Fibroblast of villous mesenchyme (primary cell): ENCODE measurements around the gene CHRNA9. TPM values are rescaled to one million over a fixed set of nuclear protein-coding genes. Genes with fewer than 3 reads are reported as not detected.

Experiments
- DNase-seq: peaks from one replicate; pipeline ENCODE4 v3.0.0-alpha.2; 2010; ENCODE audit warnings: low read depth
- H3K4me3 ChIP-seq: 2 replicates; pipeline ENCODE4 v1.5.1; 2011; ENCODE audit warnings: low read depth, mild to moderate bottlenecking, low read length
- total RNA-seq: library from RNA; depleted of rRNA; stranded (reverse); fragments of >200 nt; gene quantifications from 2 replicates; pipeline ENCODE4 v1.2.3, GENCODE V29; 2012
- TF ChIP-seq, protein P1 (sequence below): IDR thresholded peaks from 2 replicates; pipeline ENCODE4 v1.5.1; 2012; ENCODE audit warnings: low read depth, mild to moderate bottlenecking, low read length; ENCODE audit not compliant: insufficient read depth

The CHRNA9 gene
- total RNA-seq, 1 donor, result not detected

DNA sequence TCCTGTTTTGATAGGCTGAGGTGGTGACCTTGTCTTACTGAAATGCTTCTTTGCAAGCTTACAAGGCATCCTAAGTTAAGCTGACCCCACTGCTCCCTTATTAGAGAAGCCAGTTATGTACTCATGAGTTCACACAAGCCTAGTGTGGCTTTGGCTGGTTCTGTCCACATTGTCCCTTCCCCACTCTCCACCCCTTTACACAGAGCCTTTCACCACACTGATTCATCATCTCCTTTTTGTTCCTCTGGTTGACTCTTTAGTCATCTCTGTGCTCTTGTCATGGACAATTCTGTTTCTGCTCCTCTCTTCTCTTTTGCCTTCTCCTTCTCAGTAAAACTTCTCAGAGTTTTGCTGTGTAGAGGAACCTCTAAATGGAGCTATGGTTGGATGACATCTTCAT is 4.9 kb downstream of the CHRNA9 start:
- no peak overlapping the region for H3K4me3 ChIP-seq
- TF ChIP-seq, protein P1, sequence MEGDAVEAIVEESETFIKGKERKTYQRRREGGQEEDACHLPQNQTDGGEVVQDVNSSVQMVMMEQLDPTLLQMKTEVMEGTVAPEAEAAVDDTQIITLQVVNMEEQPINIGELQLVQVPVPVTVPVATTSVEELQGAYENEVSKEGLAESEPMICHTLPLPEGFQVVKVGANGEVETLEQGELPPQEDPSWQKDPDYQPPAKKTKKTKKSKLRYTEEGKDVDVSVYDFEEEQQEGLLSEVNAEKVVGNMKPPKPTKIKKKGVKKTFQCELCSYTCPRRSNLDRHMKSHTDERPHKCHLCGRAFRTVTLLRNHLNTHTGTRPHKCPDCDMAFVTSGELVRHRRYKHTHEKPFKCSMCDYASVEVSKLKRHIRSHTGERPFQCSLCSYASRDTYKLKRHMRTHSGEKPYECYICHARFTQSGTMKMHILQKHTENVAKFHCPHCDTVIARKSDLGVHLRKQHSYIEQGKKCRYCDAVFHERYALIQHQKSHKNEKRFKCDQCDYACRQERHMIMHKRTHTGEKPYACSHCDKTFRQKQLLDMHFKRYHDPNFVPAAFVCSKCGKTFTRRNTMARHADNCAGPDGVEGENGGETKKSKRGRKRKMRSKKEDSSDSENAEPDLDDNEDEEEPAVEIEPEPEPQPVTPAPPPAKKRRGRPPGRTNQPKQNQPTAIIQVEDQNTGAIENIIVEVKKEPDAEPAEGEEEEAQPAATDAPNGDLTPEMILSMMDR, result no peak
- no peak for DNase-seq

DNA sequence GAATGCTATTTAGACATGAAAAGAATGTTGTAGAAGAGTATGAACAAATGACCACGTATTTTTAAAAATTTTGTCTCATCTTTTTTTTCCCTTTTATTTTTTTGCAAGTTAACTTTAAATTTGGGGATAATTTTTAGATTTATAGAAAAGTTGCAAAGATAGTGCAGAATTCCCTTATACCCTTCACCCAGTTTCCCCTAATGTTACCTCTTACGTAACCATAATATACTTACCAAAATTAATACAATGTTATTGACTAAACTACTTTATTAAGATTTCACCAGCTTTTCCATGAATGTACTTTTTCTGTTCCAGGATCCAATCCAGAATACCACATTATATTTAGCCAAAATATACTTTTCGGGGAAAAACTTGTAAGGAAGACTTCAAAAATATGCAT is 12.3 kb downstream of the CHRNA9 start:
- TF ChIP-seq, protein P1, result no peak
- H3K4me3 ChIP-seq, result no peak overlapping the region
- no peak for DNase-seq

DNA sequence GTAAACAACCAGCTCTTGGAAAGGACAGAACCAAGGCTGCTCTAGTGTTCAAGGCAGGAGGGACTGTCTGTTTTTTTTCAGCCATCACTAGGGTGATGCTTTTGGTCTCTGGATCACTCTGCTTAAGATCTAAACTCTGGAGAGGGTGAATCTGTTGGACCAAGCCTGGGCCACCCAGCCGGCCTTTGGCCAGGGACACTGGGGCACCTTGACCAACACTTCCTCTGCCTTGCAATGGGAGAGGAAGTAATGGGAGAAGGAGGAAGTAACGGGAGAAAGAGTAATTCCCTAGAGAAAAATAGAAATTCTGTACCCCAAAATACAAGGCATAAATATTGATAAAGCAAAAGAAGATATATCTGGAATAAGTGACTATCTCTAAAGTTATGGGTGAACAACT is 12.9 kb downstream of the CHRNA9 start:
- no peak overlapping the region for H3K4me3 ChIP-seq
- TF ChIP-seq, protein P1, result no peak
- no peak for DNase-seq

DNA sequence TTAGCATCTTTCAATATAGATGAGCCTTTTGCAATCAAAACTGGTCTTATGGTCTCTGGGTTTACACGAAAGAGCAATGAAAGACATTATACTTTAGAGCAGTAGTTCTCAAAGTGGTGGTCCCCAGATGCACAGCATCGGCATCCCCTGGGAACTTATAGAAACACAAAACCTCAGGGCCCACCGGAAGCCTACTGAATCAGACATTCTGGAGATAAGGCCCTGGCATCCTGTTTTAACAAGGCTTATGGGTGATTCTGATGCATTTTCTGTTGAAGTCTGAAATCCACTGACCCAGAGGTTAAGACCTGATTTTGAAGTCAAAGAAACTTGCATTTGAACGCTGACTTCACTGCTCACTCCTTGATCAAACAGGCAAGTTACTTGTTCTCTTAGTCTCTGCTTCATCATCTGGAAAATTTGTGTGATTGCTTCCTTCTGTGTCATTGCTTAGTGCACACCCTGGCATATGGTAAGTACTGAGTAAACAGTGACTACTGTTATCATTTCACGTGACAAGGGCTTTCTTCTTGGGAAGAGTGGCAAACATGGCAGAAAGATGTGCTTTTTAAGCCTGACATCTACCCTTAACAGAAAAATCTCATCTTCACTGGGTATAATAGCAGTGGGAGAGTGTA is 14.5 kb downstream of the CHRNA9 start:
- no peak overlapping the region for H3K4me3 ChIP-seq
- DNase-seq, result no peak
- TF ChIP-seq, protein P1, result no peak

DNA sequence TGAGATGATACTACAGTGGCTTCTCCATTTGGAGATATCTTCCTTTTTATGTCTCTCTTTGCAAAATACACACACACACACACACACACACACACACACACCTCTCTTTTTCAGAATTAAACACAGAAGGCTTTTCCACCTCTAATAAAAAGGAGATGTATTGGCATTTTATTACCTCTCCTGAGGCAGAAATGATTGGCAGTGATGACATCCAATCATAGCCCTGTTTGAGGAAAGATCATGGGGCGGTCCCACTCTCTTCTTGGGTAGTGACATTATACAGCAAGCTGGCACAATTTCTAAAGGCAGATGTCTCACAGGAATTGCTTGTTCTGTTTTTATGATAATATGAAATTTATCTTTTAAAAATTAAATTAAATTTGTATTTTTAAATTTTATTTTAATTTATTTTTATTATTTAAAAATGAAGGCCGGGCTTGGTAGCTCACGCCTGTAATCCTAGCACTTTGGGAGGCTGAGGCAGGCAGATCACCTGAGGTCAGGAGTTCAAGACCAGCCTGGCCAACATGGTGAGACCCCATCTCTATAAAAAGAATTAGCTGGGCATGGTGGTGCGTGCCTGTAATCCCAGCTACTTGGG is 15.6 kb downstream of the CHRNA9 start:
- TF ChIP-seq, protein P1, result no peak
- DNase-seq, result no peak
- H3K4me3 ChIP-seq, result no peak overlapping the region

DNA sequence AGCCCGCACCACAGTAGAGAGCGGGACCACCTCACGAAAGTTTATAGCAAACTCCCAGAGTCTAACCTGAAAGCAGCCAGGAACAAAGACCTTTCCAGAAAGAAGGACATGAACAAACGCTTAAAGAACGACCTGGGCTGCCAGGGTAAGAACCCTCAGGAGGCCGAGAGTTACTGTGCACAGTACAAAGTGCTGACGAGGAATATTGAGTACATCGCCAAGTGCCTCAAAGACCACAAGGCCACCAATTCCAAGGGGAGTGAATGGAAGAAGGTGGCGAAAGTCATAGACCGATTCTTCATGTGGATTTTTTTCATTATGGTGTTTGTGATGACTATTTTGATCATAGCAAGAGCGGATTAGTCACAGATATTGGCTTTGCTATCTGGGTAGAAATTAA is 19.0 kb downstream of the CHRNA9 start:
- no peak overlapping the region for H3K4me3 ChIP-seq
- TF ChIP-seq, protein P1, result no peak
- no peak for DNase-seq

DNA sequence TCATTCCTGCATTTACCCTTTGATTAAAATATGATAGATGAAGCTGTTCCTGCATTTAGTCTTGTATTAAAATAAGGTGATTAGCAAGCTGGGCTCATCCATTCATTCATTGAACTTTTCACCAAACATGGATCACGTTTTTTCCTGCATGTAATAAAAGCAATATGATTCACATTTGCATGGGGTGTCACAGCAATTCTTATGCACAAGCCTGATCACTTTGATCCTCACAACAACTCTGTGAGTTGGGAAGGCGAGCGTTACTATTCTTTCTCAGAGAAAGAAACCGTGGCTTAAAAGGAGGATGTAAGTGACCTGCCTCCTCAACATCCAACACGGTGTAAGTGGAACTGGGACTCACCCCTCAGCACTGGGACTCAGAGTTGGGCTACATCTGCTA is 20.0 kb downstream of the CHRNA9 start:
- no peak for DNase-seq
- TF ChIP-seq, protein P1, result no peak
- H3K4me3 ChIP-seq, result no peak overlapping the region
